Hepatocyte (in vitro differentiated cells): ENCODE results near the gene TBCD.

Experiments
- CTCF ChIP-seq: fragments of 200-600 bp; sonication (generic); IDR thresholded peaks from 2 replicates; pipeline ENCODE4 v1.5.1; 2016; ENCODE audit warnings: antibody characterized with exemption, mild to moderate bottlenecking; ENCODE audit not compliant: poor library complexity
- EZH2 ChIP-seq: fragments of 200-600 bp; sonication (generic); IDR thresholded peaks from 2 replicates; pipeline ENCODE4 v1.6.1; 2016; ENCODE audit warnings: antibody characterized with exemption, mild to moderate bottlenecking, borderline replicate concordance
- EZH2phosphoT487 ChIP-seq: fragments of 200-600 bp; sonication (generic); IDR thresholded peaks from one replicate; pipeline ENCODE4 v1.6.1; 2018; ENCODE audit warnings: antibody characterized with exemption, mild to moderate bottlenecking, low read depth, moderate library complexity; ENCODE audit not compliant: unreplicated experiment, severe bottlenecking

- no peak for TF ChIP-seq CTCF
- TF ChIP-seq EZH2, result no peak
- TF ChIP-seq EZH2phosphoT487, result no peak
Measured at GRCh38 chr17:82881324-82881823, 129.5 kb downstream of the TBCD start.
